Kidney epithelial cell (primary cell): Measurements from ENCODE around the gene ZNF148. TPM values are rescaled to one million over a fixed set of nuclear protein-coding genes. Genes with fewer than 3 reads are reported as not detected.

Source experiments
- DNase-seq: peaks from one replicate; pipeline ENCODE4 v3.0.0-alpha.2; 2010; ENCODE audit warnings: low read depth
- H3K27me3 ChIP-seq: 2 replicates; pipeline ENCODE4 v1.6.0; 2011; ENCODE audit warnings: low read length; ENCODE audit not compliant: control insufficient read depth, insufficient read depth
- H3K36me3 ChIP-seq: 2 replicates; pipeline ENCODE4 v1.5.1; 2011; ENCODE audit warnings: low read length; ENCODE audit not compliant: control insufficient read depth, insufficient read depth
- H3K4me3 ChIP-seq: 2 replicates; pipeline ENCODE4 v1.5.1; 2011; ENCODE audit warnings: low read depth, mild to moderate bottlenecking, control low read depth, low read length
- CTCF ChIP-seq: IDR thresholded peaks from 2 replicates; pipeline ENCODE4 v1.5.1; 2011; ENCODE audit warnings: mild to moderate bottlenecking, moderate library complexity, low read length, control low read depth, inconsistent platforms; ENCODE audit not compliant: insufficient read depth, poor library complexity, severe bottlenecking
- total RNA-seq: library from RNA; depleted of rRNA; stranded (reverse); fragments of >200 nt; gene quantifications from 2 replicates; pipeline ENCODE4 v1.2.3, GENCODE V29; 2015

Gene ZNF148
- total RNA-seq, 1 donor from 2014 or later: 22.8 TPM

- Histone ChIP-seq H3K4me3 (peak overlapping the region; percentile 69), H3K36me3 (no peaks in the 10 kb centered on the region), H3K27me3 (no peaks in the 10 kb centered on the region)
- DNase-seq: no peak
- TF ChIP-seq CTCF: no peak
These were observed 577 bp downstream of the ZNF148 start for GRCh38 chr3:125374501-125374995.

DNA sequence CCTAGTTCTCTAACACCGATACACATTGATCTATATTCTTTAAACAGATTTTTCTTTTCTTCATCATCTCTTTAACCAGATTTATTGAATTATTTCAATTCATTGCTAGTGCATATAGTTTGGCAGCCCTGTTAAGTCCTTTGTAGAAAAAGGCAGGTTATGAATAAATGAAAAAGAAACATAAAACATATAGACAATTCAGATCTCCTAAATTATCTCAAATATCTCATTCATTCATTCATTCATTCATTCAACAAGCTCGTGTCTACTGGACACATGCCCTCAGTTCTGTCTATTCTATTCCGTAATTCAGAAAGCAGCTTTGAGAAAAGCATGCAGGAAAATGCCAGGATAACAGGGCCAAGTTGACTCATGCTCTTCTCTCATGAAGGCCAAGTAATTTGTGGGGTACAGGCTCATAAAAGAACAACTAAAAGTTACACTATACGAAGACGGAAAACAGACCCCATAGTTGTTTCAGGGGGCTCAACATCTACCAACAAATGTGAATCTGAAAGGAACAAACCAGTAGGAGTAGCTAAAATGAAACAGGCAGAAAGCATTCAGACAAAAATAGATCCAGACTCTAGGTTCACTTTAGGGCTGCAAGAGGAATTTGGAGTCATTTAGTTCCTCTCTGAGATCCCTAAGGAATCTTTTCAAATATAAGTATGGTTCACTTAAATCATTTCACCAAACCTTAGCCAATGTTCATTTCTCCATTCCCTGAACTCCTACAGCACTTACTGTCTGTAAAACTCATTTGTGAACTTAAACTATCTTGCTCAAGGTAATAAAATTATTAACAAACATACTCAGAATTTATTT is 7.5 kb downstream of the ZNF148 start:
- DNase-seq: no peak
- no peaks in the 10 kb centered on the region for H3K36me3 ChIP-seq
- no peaks in the 10 kb centered on the region for H3K27me3 ChIP-seq
- H3K4me3 ChIP-seq: no peak overlapping the region
- TF ChIP-seq CTCF: no peak

- no peaks in the 10 kb centered on the region for H3K36me3 ChIP-seq
- no peak for DNase-seq
- no peaks in the 10 kb centered on the region for H3K27me3 ChIP-seq
- no peak for TF ChIP-seq CTCF
- H3K4me3 ChIP-seq: no peak overlapping the region
These were observed 9.0 kb downstream of the ZNF148 start for GRCh38 chr3:125366132-125366531.

GRCh38 chr3:125359700-125360099 is 15.4 kb downstream of the ZNF148 start:
- H3K36me3 ChIP-seq: no peaks in the 10 kb centered on the region
- no peak overlapping the region for H3K4me3 ChIP-seq
- TF ChIP-seq CTCF: no peak
- no peaks in the 10 kb centered on the region for H3K27me3 ChIP-seq
- DNase-seq: no peak

DNA sequence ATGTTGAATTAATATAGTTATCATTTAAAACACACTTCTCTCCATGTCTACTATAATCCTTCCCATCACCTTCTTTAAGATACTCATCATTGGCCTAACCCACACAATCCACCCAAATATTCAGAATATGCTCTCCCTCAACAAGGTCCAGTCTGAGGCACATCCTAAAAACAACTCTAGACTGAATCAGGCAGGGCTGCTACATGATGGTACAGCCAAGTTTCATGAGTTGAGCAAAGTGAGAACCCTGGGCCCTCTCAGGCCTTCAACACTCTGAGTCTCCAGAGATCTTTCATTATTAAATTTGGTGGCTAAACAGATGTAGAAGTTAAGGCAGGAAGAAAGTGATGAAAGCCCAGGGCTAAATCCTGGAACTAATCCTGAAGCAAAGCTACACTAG is 16.2 kb downstream of the ZNF148 start:
- no peak for DNase-seq
- no peaks in the 10 kb centered on the region for H3K36me3 ChIP-seq
- no peak overlapping the region for H3K4me3 ChIP-seq
- H3K27me3 ChIP-seq: no peaks in the 10 kb centered on the region
- no peak for TF ChIP-seq CTCF

DNA sequence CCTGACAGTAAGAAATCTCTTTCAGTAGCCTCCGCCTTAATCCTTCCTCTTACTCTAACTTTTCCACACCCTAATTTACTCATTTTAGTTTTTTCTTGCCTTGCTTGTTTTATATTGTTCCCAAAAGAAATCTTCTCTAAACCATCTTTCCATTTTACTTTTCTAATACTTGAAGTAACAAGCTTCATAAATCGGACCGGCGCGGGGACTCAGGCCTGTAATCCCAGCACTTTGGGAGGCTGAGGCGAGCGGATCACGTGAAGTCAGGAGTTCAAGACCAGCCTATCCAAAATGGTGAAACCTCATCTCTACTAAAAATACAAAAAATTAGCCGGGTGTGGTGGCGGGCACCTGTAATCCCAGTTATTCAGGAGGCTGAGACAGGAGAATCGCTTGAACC is 17.3 kb downstream of the ZNF148 start:
- DNase-seq: no peak
- H3K27me3 ChIP-seq: no peaks in the 10 kb centered on the region
- no peaks in the 10 kb centered on the region for H3K36me3 ChIP-seq
- H3K4me3 ChIP-seq: no peak overlapping the region
- TF ChIP-seq CTCF: no peak
